ENCODE data around the gene CA12. TPM values are rescaled to one million over a fixed set of nuclear protein-coding genes. Genes with fewer than 3 reads are reported as not detected.

CA12 gene
- total RNA-seq, 1 donor from 2014 or later: 6.7 TPM

DNA sequence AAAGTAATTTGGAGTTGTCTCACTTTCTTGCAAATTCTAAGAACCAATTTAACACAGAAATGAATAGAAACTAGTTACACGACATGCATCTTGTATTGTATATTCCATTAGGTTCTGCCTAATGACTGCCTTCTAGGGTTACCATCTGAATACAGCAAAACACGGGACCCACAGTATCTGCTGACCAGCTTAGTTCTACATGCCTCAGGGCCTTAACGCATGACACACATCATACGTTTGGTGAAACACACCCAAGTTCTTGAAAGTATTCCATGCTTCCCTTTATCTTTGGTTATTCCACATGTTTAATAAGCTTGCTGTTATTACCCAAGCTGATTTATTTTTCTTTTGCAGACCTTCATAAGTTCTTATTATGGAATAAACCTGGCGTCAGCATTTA is 76.4 kb downstream of the CA12 start:
- intact Hi-C loops (cut with DNase I): no loop called here

DNA sequence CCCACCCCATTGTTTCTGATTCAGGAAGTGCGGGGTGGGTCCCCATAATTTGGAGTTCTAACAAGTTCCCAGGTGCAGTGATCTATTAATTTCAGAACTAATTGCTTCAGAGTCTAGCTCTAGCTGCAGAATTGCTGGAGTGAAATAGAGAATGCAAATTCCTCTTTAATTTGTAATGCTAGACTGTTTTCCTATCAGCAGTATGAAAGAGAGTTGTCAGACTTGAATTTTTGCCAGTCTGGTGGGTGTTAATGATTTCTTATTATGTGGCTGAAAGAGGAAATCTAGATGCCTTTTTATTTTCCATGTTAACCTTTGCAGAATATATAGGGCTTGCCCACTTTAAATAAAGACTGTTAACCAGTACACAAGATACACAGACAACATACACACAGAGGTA is 80.6 kb downstream of the CA12 start:
- H3K36me3 ChIP-seq: peaks cover 43% of the 10 kb centered on the region
- intact Hi-C loops (cut with DNase I): no loop called here

More for the DNA sequence above, 76.4 kb downstream of the CA12 start:
- H3K27ac ChIP-seq: no peak overlapping the region
- H3K27me3 ChIP-seq: no peaks in the 10 kb centered on the region
- TF ChIP-seq, protein P1, sequence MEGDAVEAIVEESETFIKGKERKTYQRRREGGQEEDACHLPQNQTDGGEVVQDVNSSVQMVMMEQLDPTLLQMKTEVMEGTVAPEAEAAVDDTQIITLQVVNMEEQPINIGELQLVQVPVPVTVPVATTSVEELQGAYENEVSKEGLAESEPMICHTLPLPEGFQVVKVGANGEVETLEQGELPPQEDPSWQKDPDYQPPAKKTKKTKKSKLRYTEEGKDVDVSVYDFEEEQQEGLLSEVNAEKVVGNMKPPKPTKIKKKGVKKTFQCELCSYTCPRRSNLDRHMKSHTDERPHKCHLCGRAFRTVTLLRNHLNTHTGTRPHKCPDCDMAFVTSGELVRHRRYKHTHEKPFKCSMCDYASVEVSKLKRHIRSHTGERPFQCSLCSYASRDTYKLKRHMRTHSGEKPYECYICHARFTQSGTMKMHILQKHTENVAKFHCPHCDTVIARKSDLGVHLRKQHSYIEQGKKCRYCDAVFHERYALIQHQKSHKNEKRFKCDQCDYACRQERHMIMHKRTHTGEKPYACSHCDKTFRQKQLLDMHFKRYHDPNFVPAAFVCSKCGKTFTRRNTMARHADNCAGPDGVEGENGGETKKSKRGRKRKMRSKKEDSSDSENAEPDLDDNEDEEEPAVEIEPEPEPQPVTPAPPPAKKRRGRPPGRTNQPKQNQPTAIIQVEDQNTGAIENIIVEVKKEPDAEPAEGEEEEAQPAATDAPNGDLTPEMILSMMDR (IDR thresholded peaks at IDR 0.05): no peak
- H3K4me1 ChIP-seq: no peaks in the 10 kb centered on the region
- no peak for DNase-seq
- ATAC-seq: no peak
- H3K9me3 ChIP-seq: no peaks in the 10 kb centered on the region
- H3K4me3 ChIP-seq: no peak overlapping the region
- peaks cover 40% of the 10 kb centered on the region for H3K36me3 ChIP-seq

DNA sequence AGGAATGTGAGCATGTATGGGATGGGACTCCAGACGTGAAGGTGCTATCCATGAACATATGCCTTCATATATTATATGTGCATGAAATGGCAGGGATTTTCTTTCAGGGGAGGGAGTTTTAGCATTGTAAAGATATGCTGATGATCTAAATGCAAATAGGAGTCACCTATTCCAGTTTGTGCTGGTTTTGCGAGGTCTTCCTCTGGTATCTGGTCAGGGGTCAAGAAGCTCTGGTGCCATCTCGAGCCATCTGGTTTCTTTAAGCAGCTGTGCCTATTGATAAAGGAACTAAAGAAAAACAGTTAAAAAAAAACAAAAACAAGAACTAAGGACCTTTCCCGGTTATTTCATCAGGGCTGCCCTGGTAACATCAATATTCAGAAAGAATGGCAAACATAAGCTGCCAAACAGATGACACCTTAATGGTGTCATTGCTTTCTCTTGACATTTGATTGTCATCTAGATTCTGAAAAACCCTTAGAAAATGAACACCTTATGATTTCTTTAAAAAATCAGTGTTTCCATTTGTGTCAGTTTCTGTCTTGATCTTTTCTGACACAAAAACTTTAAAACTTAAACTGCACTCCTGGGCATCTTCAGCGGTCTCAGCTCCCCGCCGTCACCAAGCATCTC is 81.6 kb downstream of the CA12 start:
- ATAC-seq (no peak), DNase-seq (no peak)
- H3K27me3 ChIP-seq: no peaks in the 10 kb centered on the region
- TF ChIP-seq, protein P1 (IDR thresholded peaks at IDR 0.05): no peak
- no peaks in the 10 kb centered on the region for H3K9me3 ChIP-seq
- no peak overlapping the region for H3K4me3 ChIP-seq
- H3K36me3 ChIP-seq: peaks cover 33% of the 10 kb centered on the region
- no peaks in the 10 kb centered on the region for H3K4me1 ChIP-seq
- no peak overlapping the region for H3K27ac ChIP-seq
- intact Hi-C loops (cut with DNase I): no loop called here

More for the DNA sequence above, 80.6 kb downstream of the CA12 start:
- DNase-seq: no peak
- no peak for ATAC-seq
- no peak overlapping the region for H3K4me3 ChIP-seq
- TF ChIP-seq, protein P1 (IDR thresholded peaks at IDR 0.05): no peak
- no peaks in the 10 kb centered on the region for H3K9me3 ChIP-seq
- no peaks in the 10 kb centered on the region for H3K4me1 ChIP-seq
- no peak overlapping the region for H3K27ac ChIP-seq
- no peaks in the 10 kb centered on the region for H3K27me3 ChIP-seq

DNA sequence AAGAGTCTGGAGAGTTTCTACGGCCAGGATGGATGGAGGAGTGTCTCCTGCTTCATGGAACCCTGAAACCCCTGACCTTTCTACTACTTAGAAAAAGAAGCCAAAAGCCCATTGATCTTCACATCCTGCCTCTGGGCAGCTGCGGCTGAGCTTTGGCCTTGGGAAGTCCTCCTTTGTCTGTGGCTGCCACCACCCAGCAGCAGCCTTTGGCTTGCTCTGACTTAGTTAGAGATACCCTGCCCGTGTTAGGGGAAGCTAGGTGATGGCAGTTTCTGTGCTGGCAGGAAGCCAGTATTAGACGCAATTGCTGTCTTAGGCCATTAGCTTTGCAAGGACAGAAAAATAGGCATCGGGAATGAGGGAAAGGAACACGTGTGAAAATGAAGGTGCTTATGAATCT is 85.5 kb downstream of the CA12 start:
- Histone ChIP-seq H3K9me3 (no peaks in the 10 kb centered on the region), H3K36me3 (peaks cover 12% of the 10 kb centered on the region), H3K27me3 (no peaks in the 10 kb centered on the region), H3K4me1 (peaks cover 9% of the 10 kb centered on the region), H3K4me3 (no peak overlapping the region), H3K27ac (no peak overlapping the region)
- TF ChIP-seq, protein P1 (IDR thresholded peaks at IDR 0.05): no peak
- DNase-seq (no peak), ATAC-seq (no peak)
- intact Hi-C loops (cut with DNase I): no loop called here

DNA sequence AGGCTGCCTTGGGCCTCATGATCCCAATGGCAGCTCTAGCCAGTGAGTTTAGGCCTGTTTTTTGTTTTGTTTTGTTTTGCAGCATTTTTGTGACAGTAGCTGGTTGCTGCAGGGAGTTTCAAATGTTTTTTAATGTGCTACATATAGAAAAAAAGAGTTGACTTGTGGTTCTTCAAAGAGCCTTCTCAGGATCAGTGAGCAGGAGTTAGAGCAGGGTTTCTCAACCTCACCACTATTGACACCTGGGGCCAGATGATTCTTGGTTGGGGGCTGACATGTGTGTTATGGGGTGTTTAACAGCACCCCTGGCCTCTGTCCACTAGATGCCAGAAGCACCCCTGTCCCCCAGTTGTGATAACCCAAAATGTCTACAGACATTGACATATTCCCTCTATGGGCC is 86.3 kb downstream of the CA12 start:
- ATAC-seq: no peak
- intact Hi-C loops (cut with DNase I): no loop called here

More for the DNA sequence above, 86.3 kb downstream of the CA12 start:
- peaks cover 14% of the 10 kb centered on the region for H3K36me3 ChIP-seq
- DNase-seq: no peak
- H3K9me3 ChIP-seq: no peaks in the 10 kb centered on the region
- H3K4me3 ChIP-seq: no peak overlapping the region
- H3K4me1 ChIP-seq: peaks cover 14% of the 10 kb centered on the region
- TF ChIP-seq, protein P1 (IDR thresholded peaks at IDR 0.05): no peak
- no peak overlapping the region for H3K27ac ChIP-seq
- H3K27me3 ChIP-seq: no peaks in the 10 kb centered on the region

All from upper lobe of right lung (tissue), 1 donor.